Neuron (in vitro differentiated cells): Measurements from ENCODE around the gene FDX1.

Source experiments
- H2AFZ ChIP-seq: one replicate; pipeline ENCODE4 v1.6.1; 2013; ENCODE audit warnings: low read depth, mild to moderate bottlenecking, inconsistent platforms, low read length, moderate library complexity
- H3K27me3 ChIP-seq: one replicate; pipeline ENCODE4 v1.6.1; 2013; ENCODE audit warnings: low read length; ENCODE audit not compliant: insufficient read depth
- H3K36me3 ChIP-seq: one replicate; pipeline ENCODE4 v1.6.1; 2013; ENCODE audit warnings: low read length; ENCODE audit not compliant: insufficient read depth
- H3K4me1 ChIP-seq: one replicate; pipeline ENCODE4 v1.6.1; 2013; ENCODE audit warnings: low read length; ENCODE audit not compliant: insufficient read depth
- H3K4me3 ChIP-seq: 2 replicates; pipeline ENCODE4 v1.5.1; 2013; ENCODE audit warnings: mild to moderate bottlenecking, low read length, moderate library complexity
- H3K9me3 ChIP-seq: one replicate; pipeline ENCODE4 v1.6.1; 2013; ENCODE audit warnings: low read length

The FDX1 gene

GRCh38 chr11:110508786-110509185 lies 79.0 kb downstream of the FDX1 start:
- Histone ChIP-seq H3K4me1 (no peaks in the 10 kb centered on the region), H3K9me3 (no peaks in the 10 kb centered on the region), H3K4me3 (no peak overlapping the region), H3K27me3 (no peaks in the 10 kb centered on the region), H2AFZ (no peak overlapping the region), H3K36me3 (no peaks in the 10 kb centered on the region)

- no peaks in the 10 kb centered on the region for H3K36me3 ChIP-seq
These were observed 79.7 kb downstream of the FDX1 start for GRCh38 chr11:110509472-110509871.

GRCh38 chr11:110512026-110512425 lies 82.3 kb downstream of the FDX1 start:
- Histone ChIP-seq H3K9me3 (no peaks in the 10 kb centered on the region), H3K27me3 (no peaks in the 10 kb centered on the region), H3K36me3 (no peaks in the 10 kb centered on the region), H3K4me3 (no peak overlapping the region), H3K4me1 (no peaks in the 10 kb centered on the region), H2AFZ (no peak overlapping the region)

More at GRCh38 chr11:110509472-110509871, 79.7 kb downstream of the FDX1 start:
- Histone ChIP-seq H3K4me3 (no peak overlapping the region), H3K27me3 (no peaks in the 10 kb centered on the region), H2AFZ (no peak overlapping the region), H3K9me3 (no peaks in the 10 kb centered on the region), H3K4me1 (no peaks in the 10 kb centered on the region)

- Histone ChIP-seq H3K4me1 (no peaks in the 10 kb centered on the region), H2AFZ (no peak overlapping the region), H3K36me3 (no peaks in the 10 kb centered on the region), H3K4me3 (no peak overlapping the region), H3K27me3 (no peaks in the 10 kb centered on the region), H3K9me3 (no peaks in the 10 kb centered on the region)
These were observed 83.6 kb downstream of the FDX1 start for GRCh38 chr11:110513259-110513801.

GRCh38 chr11:110513846-110514437 lies 84.2 kb downstream of the FDX1 start:
- no peaks in the 10 kb centered on the region for H3K9me3 ChIP-seq
- no peak overlapping the region for H3K4me3 ChIP-seq
- H3K4me1 ChIP-seq: no peaks in the 10 kb centered on the region
- no peaks in the 10 kb centered on the region for H3K27me3 ChIP-seq
- no peaks in the 10 kb centered on the region for H3K36me3 ChIP-seq
- H2AFZ ChIP-seq: no peak overlapping the region
